ENCODE measurements around the gene RSPH3. TPM values are rescaled to one million over a fixed set of nuclear protein-coding genes. Genes with fewer than 3 reads are reported as not detected.
A peak's percentile ranks its signal among the peaks of the same experiment; 100 is the strongest.

RSPH3 gene
- total and polyA plus RNA-seq, 10 of the 15 experiments (the other 5 are each of a cell fraction or from before 2014, with no cell fraction given) = 0.40 to 3.5 (median 1.4) TPM

GRCh38 chr6:159044899-159045727 lies 45.1 kb upstream of the RSPH3 start, which contains the start of gene TAGAP (continued):
- TF ChIP-seq ZBTB33 (IDR thresholded peaks at IDR 0.05) (no peak), POLR2A (IDR thresholded peaks at IDR 0.05; ENCODE audit: low read depth, low read length) (peak; percentile 57; the same call in 1 of the 2 replicates), BHLHE40 (IDR thresholded peaks at IDR 0.05; ENCODE audit: borderline replicate concordance in 1 of 2, low read depth in 2 of 2, low read length in 1 of 2) (peak; percentile 76 to 81), NFIC (IDR thresholded peaks at IDR 0.05; ENCODE audit: low read depth, low read length) (0 out of 2 replicates have a peak, but pooled peaks have one; percentile 12), HDAC6 (IDR thresholded peaks at IDR 0.05; ENCODE audit: unreplicated experiment) (no peak), ZBTB11 (CRISPR knock-in tag; IDR thresholded peaks at IDR 0.05) (no peak), CBFB (IDR thresholded peaks at IDR 0.05; ENCODE audit: low read depth) (peak; percentile 66; the same call in 1 of the 2 replicates), ATF7 (IDR thresholded peaks at IDR 0.05; ENCODE audit: low read depth) (peak; percentile 45; the same call in 1 of the 2 replicates), CBX3 (IDR thresholded peaks at IDR 0.05; ENCODE audit: borderline replicate concordance, low read depth) (no peak), DPF2 (IDR thresholded peaks at IDR 0.05) (peak; percentile 47; the same call in 1 of the 2 replicates), NFYB (IDR thresholded peaks at IDR 0.05; ENCODE audit: insufficient read depth, low read depth, low read length) (no peak), SREBF1 (IDR thresholded peaks at IDR 0.05; ENCODE audit: low read length) (no peak), SMAD1 (IDR thresholded peaks at IDR 0.05; ENCODE audit: low read depth, partially characterized antibody) (peak; percentile 63), RAD51 (IDR thresholded peaks at IDR 0.05) (peak; percentile 40; the same call in 1 of the 2 replicates), CEBPB (IDR thresholded peaks at IDR 0.05; ENCODE audit: borderline replicate concordance in 1 of 2, low read depth in 2 of 2, low read length in 2 of 2) (no peak), CUX1 (IDR thresholded peaks at IDR 0.05; ENCODE audit: insufficient replicate concordance, low read depth, low read length) (peak; percentile 57), ELK1 (IDR thresholded peaks at IDR 0.05; ENCODE audit: low read depth, low read length) (peak; percentile 55; the same call in 1 of the 2 replicates)

Measured in GM12878 (cell line).